HG02571 (cell line): Measurements from ENCODE around the gene SNUPN.
"Not testable (repeated sequence)": the region's sequence is repeated elsewhere in the genome, so short reads cannot be mapped to it uniquely, and the experiment has no call there.

Experiments
- ATAC-seq: cut with Tn5 transposase; IDR thresholded peaks from one replicate; pipeline ENCODE4 v1.9.1; 2021; ENCODE audit warnings: mild to moderate bottlenecking, moderate library complexity; ENCODE audit not compliant: unreplicated experiment

Gene SNUPN

DNA sequence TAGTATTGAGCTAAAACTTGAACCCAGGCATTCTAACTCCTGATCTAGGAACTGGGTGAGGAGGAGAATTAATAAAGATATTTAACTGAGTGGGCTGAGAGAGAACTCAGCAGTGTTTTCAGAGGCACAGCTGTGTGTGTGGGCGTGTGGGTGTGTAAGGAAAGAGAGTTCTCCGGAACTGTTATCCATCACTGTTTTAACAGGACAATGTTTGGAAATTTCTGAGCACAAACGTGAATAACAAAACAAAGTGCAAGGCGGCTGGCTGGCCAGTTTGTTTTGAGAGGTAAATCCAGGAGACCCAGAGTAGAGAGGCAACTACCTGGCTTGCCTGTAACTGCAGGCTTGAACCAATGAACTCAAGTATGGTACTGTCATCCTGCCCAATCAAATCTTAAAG is 41.4 kb downstream of the SNUPN start:
- ATAC-seq = no peak

DNA sequence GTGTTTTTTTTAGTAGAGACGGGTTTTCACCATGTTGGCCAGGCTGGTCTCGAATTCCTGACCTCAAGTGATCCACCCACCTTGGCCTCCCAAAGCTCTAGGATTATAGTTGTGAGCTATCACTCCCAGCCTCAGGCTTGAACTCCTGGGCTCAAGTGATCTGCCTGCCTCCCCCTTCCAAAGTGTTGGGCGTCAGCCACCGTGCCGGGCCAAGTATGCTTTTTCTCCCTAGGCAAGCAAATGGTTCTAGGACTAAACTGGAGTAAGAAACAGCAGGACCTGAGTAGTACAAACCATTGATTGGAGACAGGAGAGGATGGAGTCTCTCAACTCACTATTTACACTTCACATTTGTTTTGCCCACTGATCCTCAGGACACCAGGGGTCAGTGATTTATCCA is 41.8 kb downstream of the SNUPN start:
- ATAC-seq = no peak

DNA sequence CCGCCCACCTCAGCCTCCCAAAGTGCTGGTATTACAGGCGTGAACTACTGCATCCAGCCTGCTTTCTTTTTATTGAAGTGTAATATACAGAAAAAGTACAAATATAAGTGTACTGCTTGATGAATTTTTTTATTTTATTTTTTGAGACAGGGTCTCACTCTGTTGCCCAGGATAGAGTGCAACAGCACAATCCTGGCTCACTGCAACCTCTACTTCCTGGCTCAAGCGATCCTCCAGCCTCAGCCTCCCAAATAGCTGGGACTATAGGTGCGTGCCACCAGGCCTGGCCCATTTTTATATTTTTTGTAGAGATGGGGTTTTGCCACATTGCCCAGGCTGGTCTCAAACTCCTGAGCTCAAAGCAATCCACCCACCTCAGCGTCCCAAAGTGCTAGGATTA is 42.6 kb downstream of the SNUPN start:
- ATAC-seq = not testable (repeated sequence)

DNA sequence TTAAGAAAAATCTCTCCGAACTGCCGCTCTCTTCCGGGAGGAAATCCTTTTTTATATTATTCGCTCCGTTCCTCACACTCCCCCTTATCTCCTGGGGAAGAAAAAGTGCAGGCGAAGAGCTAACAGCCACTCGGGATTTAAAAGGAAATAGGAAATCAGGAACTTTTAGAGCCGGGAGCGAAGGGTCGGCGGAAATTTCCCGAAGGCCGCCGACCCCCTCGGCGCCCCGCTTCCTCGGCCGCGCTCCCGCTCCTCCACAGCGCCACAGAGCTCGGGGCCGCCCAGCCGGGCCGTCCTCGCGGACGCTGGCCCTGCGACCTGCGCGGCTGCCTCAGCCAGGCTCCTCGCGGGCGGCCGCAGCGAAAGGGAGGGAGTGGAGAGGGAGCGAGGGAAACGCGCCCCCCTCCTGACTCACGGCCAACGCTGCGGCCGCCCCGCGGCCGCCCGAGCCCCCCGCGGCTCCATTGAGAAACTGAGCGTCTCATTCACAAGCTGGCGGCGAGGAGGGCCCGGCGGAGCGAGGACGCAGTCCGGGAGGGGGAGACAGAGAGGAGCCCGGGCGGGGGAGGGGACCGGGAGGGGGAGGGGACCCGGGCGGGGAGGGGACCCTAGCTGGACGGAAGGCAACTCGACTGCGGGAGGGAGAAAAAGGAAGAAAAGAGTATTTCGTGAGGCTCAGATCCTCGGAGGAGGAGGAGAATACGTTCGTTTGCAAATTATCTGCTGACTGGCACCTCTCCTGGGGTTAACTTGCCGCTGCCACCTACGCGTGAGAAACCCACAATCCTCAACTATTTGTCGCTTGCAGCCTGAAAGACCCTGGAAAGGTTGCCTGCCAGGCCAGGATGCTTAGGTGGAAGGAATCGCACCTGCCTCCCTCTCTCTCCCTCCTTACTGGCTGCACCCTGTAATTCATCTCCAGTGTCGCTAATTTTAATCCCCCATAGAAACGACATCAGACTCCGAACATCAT is 46.3 kb downstream of the SNUPN start, which contains the start of gene PTPN9:
Gene PTPN9, minus strand, starts transcription at position 368 of the 973 bp plus-strand sequence. CDS start 539 bp downstream, outside the sequence.
- peak; percentile 48 for ATAC-seq

DNA sequence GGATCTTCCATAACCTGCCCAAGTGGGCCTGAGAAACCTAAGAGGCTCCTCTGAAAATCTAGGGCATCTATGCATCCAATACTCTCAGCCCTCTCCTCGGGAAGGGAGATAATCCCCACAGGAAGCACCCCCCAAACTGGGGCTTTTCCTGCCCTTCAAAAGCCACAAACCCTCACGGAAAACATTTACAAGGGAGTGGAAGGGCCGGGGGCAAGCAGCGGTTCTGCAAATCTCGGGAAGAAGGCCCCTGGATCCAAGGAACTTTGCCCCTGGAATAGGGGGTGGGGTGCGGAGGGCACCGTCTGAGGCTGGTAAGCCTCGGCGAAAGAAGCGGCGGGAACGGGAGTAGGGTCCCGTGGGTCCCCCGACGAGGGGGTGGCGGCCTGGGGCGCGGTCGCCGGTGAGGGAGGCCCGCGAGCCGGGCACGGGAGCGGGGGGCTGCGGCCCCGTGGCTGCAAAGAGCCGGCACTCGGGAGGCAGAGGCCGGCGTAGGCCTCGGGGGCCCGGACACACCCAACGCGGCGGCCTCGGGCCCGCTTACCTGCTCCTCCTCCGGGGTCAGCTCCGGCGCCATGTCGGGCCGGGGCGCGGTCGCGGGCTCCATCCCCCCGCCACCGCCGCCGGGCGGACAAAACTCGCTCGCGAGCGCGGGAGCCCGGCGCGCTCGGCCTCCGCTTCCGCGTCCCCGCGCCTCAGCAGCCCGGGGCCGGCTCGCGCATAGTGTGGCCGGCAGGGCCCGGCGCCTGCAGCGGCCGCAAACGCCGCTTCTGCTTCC is 47.2 kb downstream of the SNUPN start:
- peak; percentile 48 for ATAC-seq

DNA sequence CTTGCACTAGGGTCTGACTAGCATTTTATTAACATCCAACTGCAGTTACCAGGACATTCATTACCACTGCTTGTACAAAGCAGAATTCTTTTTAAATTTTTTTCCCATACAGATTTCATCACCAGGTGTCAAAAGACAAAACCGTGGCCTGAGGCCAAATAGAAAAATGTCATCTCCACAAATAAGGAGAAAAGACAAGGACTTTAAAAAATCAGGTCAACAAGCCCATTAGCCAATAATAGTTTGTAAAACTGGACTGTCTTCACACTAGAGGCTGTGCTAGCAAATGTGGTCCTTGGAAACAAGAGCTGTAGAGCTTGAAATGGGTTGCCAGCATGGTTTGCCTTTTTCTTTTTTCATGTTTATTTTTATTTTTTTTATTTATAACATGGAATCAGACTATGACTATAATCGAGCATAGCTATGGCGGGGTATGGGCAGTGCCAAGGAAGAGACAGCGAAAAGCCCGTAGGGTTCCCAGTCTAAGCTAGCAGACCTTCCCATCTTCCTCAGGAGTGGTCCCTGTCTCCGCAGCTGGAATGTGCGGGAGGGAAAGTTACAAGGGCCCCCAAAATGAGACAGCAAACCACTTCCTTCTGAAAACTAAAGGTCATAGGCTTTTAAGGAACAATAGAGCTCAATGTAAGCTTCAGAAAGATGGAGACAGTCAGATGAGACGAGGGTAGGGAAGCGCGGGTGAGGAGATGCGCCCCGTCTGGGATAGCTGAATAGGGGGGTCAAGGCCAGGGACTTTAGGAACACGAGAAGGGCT is 47.9 kb downstream of the SNUPN start:
- no peak for ATAC-seq

DNA sequence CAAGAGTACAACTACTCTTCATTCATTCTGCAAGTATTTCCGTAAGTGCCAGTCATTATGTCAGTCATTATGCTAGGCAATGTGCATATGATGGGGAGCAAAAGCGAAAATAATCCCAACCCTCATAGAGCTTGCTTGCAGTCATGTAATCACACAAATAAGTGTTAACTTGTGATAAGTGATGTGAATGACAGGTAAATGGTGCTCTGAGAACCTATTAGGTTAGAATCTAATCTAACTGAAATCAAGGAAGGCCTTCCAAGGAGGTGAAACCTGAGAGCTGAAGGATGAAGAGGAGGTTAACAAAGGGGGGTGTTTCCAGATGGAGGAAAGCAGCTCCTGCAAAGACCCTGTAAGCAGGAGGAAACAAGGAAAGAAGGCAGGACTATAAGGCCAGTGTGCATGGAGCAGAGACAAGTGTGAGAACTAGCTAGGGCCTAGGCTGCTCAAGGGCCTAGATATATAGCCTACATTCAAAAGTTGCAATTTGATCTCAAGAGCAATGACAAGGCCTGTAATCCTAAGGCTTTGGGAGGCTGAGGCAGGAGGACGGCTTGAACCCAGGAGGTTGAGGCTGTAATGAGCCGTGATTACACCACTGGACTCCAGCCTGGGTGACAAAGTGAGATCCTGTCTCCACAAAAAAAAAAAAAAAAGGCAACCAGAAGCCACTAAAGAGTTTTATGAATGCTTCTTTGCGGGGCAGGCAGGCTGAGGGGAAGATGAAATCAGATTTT is 51.7 kb downstream of the SNUPN start:
- ATAC-seq = no peak

DNA sequence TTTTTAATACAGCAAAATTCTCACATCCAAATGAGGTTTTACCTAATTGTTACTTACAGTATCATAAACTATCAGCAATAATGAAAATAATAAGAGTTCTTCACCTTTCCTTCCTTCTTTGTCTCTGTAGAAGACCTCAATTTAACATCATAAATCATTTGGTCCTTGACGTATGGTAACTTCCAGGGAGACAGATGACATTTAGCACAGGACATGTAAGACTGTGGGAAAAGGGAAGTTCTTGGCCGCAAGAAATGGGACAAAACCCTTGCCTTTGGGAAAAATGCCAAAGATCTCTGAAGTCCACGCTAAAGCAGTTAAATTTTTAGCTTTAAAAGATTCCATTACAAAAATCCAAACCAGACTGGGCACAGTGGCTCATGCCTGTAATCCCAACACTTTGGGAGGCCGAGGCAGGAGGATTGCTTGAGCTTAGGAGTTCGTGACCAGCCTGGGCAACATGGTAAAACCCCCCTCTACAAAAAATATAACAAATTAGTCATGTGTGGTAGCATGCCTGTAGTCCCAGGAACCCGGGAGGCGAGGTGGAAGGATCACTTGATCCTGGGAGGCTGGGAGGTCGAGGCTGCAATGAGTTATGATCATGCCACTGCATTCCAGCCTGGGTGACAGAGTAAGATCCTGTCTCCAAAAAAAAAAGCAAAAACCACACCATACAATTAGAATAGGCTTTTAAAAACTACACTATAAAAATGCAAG is 55.2 kb downstream of the SNUPN start:
- no peak for ATAC-seq

DNA sequence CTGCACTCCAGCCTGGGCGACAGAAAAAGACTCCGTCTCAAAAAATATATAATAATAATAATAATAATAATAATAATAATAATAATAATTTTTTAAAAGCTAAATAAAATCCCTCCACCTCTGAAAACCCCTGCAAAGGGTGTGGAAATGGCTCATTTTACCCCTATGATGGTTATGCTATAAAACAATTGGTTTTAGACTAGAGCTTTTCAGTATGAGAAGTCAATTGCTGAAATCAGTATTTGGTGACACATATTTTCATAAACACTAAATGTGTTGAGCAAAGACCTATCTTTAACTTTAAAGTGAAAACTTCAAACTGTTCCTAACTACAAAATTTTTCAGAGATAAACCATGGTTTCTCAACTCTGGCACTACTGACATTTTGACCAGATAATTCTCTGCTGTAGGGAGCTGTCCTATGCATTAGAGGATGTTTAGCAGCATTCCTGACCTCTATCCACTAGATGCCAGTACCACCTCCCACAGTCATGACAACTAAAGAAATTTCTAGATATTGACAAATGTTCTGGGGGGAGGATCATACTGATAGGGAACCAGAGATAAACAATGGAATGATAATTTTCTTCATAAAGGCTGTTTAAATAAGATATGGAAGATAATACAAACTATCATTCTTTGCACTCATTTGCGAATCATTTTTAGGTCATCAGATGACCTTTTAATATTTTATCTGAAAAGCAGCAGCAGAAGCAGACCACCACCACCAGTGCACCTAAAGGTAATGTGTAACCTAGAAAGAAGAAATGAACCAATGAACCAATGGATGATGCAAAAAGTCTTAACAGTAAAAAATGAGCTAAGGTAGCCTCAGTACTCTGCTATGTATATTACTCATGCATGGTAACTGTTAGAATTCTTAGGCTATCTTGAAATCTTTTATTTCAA is 60.2 kb downstream of the SNUPN start:
- ATAC-seq = no peak

DNA sequence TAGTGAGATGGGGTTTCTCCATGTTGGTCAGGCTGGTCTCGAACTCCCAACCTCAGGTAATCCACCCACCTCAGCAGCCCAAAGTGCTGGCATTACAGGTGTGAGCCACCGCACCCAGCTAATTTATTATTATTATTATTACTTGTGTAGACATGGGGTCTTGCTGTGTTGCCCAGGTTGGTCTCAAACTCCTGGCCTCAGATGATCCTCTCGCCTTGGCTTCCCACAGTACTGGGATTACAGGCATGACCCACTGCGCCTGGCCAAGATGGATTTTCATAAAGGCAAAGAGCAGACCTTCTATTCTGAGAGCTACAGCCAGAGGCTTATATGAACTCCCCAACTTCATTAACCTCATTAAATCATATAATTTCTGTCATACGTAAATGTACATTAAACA is 63.6 kb downstream of the SNUPN start:
- ATAC-seq = no peak

DNA sequence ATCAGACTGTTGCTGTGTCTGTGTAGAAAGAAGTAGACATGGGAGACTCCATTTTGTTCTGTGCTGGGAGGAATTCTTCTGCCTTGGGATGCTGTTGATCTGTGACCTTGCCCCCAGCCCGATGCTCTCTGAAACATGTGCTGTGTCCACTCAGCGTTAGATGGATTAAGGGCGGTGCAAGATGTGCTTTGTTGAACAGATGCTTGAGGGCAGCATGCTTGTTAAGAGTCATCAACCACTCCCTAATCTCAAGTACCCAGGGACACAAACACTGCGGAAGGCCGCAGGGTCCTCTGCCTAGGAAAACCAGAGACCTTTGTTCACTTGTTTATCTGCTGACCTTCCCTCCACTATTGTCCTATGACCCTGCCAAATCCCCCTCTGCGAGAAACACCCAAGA is 66.2 kb downstream of the SNUPN start:
- not testable (repeated sequence) for ATAC-seq

DNA sequence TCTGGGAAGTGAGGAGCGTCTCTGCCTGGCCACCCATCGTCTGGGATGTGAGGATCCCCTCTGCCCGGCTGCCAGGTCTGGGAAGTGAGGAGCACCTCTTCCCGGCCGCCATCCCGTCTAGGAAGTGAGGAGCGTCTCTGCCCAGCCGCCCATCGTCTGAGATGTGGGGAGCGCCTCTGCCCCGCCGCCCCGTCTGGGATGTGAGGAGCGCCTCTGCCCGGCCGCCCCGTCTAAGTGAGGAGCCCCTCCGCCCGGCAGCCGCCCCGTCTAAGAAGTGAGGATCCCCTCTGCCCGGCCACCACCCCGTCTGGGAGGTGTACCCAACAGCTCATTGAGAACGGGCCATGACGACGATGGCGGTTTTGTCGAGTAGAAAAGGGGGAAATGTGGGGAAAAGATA is 66.6 kb downstream of the SNUPN start:
- ATAC-seq = not testable (repeated sequence)

DNA sequence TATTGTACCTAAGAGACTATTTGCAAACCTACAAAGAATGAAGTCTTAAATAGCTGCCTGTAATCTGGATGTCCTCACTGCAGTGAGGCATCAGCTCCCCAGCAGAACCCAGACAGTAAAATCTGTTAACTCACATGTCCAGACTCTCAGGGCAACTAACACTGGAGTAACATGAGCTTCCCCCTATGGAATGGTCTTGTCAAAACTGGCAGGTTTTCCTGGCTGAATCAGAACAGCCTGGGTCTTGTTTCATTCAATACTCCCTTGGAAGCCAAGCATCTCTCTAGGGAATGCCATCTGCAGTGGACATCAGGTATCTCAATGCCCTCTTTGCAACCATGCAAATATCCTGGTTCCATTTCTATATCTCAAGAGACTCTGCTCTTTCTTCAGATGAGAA is 70.8 kb downstream of the SNUPN start:
- no peak for ATAC-seq

DNA sequence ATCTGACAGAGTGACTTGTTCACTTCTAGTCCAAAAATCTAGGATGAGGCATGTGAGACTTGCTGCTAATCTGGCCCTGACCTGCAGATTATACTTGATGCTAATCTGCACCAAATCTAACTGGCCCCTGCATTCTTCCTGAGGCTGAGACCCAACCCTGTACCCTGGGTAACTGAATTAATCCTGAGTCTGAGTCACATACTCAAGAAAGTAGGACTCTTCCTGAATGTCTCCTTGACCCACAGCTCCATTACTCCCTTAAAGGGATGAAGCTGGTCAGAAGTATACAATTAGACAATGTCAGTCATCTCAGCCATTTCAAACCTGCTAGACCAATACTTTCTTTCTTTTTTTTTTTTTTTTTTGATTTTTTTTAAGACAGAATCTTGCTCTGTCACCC is 71.9 kb downstream of the SNUPN start:
- ATAC-seq = no peak

DNA sequence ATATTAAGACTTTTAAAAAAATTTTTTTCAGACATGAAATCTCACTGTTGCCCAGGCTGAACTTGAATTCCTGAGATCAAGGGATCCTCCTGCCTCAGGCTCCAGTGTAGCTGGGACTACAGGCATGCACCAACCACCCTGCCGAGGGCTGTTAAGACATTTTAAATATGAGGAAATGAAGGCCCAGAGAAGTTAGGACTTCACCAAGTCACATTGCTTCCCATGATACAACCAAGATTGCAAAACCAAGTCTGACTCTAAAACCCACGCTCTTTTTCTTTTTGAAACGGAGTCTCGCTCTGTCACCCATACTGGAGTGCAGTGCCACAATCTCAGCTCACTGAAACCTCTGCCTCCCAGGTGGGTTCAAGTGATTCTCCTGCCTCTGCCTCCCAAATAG is 74.4 kb downstream of the SNUPN start:
- ATAC-seq = no peak
